GM19372 (cell line): ENCODE results near the gene PPP2R5D.

ENCODE experiments used
- ATAC-seq: cut with Tn5 transposase; IDR thresholded peaks from one replicate; pipeline ENCODE4 v1.9.1; 2021; ENCODE audit warnings: mild to moderate bottlenecking, low read depth, moderate library complexity; ENCODE audit not compliant: unreplicated experiment

PPP2R5D gene

DNA sequence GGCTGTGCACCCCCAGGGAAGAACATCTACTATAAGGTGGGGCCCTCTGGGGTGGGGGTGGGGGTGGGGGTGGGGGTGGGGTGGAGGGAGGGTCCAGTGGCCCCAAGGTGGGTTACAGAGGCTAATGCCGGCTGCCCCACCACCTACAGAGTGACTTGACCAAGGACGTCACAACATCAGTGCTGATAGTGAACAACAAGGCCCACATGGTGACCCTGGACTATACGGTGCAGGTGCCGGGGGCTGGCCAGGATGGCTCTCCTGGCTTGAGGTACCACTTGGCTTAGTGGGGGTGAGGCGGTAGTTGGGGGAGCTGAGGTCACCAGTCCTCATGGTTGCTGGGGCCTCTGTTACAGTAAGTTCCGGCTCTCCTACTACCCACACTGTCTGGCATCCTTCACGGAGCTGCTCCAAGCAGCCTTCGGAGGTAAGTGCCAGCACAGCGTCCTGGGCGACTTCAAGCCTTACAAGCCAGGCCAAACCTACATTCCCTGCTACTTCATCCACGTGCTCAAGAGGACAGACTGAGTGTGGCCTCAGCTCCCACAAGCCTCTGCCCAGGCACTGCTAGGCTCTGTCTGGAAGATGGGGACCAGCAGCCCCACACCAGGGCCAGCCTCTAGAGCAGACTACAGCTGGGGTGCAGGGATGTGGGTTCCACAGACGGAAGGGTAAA, 21.1 kb upstream of the PPP2R5D start:
- ATAC-seq = no peak

- no peak for ATAC-seq
These were observed 20.3 kb upstream of the PPP2R5D start for GRCh38 chr6:42963855-42964605.

DNA sequence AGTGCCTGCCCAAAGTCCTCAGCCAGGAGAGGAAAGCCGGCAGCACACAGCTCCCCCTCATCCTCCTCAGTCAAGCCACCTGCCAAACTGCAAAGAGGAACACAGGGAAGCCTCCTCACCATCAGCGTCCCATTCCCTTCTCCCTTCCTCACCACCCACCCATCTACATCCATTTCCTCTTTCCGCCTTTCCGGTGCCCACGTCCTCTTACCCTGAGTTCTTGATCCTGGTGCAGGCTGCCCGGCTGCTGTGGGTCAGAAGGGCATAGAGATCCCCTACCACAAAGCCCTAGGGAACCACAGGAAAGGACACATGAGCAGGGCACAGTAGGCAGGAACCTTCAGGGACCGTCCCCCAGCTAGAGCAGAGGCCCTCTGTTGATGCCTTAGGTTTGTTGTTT, 17.8 kb upstream of the PPP2R5D start:
- ATAC-seq = no peak

DNA sequence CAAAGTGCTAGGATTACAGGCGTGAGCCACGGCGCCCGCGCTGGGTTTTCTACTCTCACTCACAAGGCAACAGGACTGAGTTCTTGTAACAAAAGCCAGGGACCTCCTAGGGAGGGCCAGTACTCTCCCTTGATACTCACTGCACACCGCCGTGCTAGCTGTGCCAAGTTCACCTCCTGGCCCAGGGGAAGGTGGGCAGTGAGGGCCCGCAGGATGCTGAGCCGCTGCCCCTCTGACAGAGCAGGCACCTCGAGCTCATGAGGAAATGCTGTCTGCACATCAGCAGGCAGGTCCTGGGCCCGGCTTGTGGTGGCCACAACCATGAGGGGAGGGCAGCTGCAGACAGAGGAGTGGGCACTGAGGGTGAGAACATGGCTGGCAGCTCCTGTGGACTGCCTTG, 17.1 kb upstream of the PPP2R5D start:
- no peak for ATAC-seq

GRCh38 chr6:42968126-42968701, 16.2 kb upstream of the PPP2R5D start:
- ATAC-seq = no peak

GRCh38 chr6:42968783-42969182, 15.6 kb upstream of the PPP2R5D start:
- ATAC-seq = no peak

DNA sequence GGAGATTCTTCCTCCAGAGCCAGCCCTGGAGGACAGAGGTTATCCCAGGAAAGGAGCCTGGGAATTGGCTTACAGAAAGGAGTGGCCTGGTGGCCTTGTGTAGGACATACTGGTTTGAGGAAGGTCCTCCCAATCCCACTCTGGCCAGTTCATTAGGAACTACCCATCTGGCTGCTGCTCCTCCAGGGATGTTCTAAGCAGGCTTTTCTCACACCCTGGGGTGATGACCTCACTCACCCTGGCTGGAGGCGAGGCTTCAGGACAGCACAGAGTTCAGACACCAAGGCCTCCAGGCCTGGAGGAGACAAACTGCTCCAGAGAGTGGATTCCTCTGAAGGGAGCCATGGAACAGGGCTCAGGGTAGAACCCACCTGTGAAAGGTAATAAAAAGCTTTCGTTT, 14.9 kb upstream of the PPP2R5D start:
- ATAC-seq = no peak

DNA sequence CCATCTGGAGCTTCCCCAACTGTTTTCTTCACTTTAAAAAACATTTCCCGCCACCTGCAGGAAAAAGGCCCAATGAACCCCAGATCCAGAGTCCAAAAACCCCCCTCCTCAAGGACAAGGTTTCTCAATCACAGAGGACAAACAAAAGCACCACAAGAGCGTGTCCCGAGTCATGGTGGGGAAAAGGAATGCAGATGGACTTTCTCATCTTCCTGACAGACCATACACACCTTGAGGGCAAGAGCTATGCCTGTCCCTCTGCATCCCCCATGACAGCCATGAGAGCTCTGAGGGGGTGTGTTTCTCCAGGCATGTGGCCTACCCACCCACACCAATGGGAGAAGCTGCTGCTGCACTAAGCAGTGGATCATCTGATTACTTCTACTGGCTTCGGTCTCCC, 14.4 kb upstream of the PPP2R5D start:
- ATAC-seq = no peak

GRCh38 chr6:42970871-42971612, 13.3 kb upstream of the PPP2R5D start:
- ATAC-seq = no peak

GRCh38 chr6:42971746-42972327, 12.5 kb upstream of the PPP2R5D start:
- ATAC-seq = no peak

- no peak for ATAC-seq
These were observed 10.4 kb upstream of the PPP2R5D start for GRCh38 chr6:42973926-42974325.

DNA sequence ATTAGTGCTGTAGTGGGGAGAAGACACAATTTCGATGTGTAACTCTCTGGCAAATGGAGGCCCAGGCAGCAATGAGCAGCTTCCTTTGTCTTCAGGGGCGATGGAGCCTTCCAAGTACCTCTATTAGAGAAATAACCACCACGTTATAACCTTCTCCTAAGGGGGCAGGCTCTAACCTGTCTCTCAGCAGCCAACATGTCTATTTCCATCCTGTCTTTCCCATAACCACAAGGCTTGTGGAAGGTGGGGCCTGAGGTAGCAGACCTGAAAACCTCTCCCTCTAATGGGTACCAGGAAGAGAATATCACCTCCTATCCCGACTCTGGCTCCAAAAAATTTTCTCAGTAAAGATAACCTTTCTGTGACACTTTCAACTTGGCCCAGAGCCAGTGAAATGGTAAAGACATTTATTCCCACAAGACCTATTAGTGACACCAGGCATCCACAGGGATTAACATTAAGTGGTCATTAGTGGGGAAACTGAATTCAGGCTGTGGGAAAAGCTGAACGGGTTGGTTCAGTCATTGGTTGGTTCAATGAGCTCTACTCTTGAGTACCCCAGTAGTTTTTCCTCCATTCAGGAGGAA, 9.4 kb upstream of the PPP2R5D start:
- ATAC-seq = no peak

DNA sequence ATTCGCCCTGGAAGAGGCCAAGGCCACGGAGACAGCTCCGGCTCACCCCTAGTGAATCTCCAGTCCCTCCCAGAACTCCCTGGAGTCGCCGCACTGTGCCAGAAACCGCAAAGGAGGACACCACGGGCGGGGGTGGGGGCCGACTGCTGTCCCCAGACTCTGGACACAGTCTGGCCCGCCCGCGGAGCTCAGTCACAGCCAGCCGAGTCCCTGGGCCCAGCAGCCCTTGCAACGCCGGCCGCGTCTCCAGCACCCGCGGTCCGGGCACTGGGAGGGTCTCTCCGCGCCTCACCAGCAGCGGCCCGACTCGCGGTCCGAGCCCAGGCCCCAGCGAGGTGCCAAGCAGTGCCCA, 5.9 kb upstream of the PPP2R5D start:
- no peak for ATAC-seq

DNA sequence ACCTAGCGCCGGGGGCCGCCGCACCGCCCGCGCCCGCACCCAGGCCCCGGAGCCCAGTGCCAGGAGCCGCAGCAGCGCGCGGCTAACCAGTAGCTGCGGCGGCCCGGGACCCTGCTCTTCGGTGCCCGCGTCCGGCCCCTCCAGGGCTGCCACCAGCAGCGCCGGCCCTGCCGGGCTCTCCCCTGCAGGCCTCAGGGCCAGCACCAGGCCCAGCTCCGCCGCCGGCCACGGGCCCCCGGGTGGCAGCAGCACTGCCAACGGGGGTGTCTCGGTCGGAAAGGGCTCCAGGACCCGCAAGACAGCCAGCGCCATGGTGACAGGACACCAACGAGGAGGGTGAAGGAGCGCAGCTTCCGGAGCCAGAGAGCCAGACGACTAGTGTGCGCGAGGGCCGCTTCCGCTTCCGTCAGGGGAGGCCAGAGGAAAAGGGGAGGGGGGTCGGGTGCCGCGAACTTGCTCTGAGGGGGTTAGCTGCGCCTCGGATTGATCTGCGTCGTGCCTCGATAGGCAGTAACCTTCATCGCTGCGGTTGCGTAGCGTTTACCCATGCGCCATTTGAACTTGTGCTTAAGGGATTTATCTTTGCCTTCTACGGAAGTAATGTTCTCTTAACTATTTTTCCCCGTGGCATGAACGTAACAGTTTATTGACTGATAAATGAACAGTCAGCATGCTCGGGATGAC, 5.4 kb upstream of the PPP2R5D start, which contains the start of gene PEX6:
TSS of gene PEX6 (minus strand) at position 343 of the 684 bp plus-strand sequence. CDS start at position 312, 31 bp downstream.
- ATAC-seq = peak; percentile 92

DNA sequence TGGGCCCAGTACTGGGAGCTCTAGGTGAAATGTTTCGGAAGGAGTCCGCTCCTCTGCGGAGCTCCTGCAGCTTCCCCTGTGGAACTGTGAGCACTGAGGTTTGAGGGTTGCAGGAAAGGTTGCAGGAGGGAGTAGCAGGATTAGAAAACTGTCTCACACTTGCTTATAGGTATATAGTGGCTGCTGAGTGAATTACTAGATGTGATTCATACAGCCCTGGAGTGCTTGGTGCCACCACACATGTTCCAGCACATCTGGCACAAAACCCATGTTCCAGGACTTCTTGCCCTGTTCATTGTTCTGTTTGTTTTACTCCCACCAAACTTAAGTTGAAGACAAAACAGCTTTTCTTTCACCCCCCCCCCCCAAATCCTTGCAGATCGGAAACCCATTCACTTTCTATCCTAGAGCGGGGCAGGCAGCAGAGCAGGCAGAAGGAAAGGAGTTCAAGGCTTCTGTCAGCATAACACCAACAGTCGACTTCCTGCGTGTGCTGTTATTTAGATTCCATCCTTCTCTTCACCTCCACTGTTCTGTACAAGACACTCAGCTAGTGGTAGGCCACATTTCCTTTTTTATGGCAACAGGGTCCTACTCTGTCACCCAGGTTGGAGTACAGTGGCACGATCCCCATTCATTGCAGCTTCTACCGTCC, 4.7 kb upstream of the PPP2R5D start:
- no peak for ATAC-seq

DNA sequence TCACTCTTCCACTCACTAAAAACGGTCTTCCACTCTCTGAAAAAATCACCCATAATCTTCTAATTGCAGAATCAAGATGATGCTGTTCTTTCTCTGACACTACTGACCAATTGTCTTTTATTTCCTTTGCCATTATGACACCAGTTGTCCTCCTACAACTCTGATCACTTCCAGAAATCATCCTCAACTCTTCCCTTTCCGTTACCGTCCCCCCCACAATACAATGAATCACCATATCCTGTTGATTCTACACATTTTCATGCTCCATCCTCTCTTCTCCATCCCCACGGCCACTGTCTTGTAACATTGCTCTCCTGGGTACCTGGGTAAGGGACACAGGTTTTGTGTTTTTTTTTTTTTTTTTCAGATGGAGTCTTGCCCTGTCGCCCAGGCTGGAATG, 2.5 kb upstream of the PPP2R5D start:
- ATAC-seq = no peak

- no peak for ATAC-seq
These were observed 630 bp downstream of the PPP2R5D start for GRCh38 chr6:42984924-42985475.

- ATAC-seq = no peak
These were observed 3.4 kb downstream of the PPP2R5D start for GRCh38 chr6:42987533-42988451.
